Adrenal gland (tissue), 5 donors: Measurements from ENCODE around the gene COL5A1.

Experiments used
- POLR2A ChIP-seq, 2 donors: fragments of 450-650 bp; IDR thresholded peaks; one replicate each; pipeline ENCODE4 v1.6.1; 2017; ENCODE audit warnings: antibody characterized with exemption in 2 of 2, mild to moderate bottlenecking in 2 of 2, moderate library complexity in 1 of 2
- TF ChIP-seq, protein P1 (sequence below), 6 experiments: fragments of 450-650 bp in 4 of 6; fragments of 200-600 bp in 2 of 6; sonication (generic) in 1 of 6; IDR thresholded peaks; 1 replicate in 5 of 6; 2 replicates in 1 of 6; pipeline versions ENCODE4 v1.5.1 to v1.8.0; 2016 to 2021; ENCODE audit warnings: antibody characterized with exemption in 6 of 6, mild to moderate bottlenecking in 2 of 6, moderate library complexity in 1 of 6
- donor health status: DM: no; HTN: no; CAD: no.

DNA sequence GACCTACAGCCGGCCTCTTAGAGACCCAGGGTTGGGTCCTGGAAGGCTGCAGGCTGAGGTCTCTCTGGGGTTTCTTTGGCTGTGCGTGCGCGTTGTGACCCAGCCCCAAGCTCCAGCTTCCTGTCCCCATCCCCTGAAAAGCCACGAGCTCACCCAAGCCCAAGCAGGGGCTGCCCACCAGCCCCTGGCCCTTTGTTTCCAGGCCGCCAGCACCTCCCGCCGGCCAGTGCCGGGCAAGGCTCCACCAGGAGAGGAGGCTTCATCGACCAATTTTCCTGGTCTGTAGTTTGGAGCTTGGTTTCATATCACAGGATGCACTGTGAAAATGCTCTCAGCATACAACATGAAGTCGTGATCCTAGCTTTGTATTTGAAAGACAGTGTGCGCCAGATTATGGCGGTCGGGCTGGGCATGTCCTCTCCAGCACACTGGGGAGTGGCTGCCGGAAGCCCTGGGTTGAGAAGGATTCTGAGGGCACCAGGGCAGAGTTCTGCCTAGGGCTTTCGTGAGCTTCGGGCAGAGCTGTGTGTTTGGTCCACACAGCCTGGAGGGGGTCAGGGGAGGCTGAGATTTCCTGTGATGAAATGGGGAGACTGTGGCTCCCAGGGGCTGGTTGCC lies 78.6 kb downstream of the COL5A1 start:
- TF ChIP-seq, protein P1, sequence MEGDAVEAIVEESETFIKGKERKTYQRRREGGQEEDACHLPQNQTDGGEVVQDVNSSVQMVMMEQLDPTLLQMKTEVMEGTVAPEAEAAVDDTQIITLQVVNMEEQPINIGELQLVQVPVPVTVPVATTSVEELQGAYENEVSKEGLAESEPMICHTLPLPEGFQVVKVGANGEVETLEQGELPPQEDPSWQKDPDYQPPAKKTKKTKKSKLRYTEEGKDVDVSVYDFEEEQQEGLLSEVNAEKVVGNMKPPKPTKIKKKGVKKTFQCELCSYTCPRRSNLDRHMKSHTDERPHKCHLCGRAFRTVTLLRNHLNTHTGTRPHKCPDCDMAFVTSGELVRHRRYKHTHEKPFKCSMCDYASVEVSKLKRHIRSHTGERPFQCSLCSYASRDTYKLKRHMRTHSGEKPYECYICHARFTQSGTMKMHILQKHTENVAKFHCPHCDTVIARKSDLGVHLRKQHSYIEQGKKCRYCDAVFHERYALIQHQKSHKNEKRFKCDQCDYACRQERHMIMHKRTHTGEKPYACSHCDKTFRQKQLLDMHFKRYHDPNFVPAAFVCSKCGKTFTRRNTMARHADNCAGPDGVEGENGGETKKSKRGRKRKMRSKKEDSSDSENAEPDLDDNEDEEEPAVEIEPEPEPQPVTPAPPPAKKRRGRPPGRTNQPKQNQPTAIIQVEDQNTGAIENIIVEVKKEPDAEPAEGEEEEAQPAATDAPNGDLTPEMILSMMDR (IDR thresholded peaks at IDR 0.05): no peak
- no peak for TF ChIP-seq POLR2A (IDR thresholded peaks at IDR 0.05)
